ENCODE data around the gene NOX5.

DNA sequence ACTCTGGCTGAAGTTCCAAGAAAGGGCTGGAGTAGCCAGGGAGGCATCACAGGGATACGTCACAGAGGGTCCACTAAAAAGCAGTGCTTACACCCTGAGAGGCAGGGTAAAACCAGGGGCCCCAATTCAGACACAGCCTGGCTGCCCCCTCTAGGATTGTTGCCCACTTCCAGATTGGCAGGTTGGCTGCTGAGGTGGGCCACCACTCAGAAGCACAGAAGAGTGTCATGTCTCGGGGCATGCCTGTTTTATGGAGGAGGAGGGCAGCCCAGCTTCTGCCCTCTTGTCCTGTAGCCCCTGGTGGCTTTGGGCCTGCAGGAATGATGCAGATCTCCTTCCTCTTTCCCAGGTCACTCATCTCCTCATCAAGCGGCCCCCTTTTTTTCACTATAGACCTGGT is 24.0 kb downstream of the NOX5 start:
- TF ChIP-seq CTCF (conservative IDR thresholded peaks at IDR 0.05 in 1 of 2, IDR thresholded peaks at IDR 0.05 in 1 of 2; ENCODE audit: low read depth in 1 of 2, low read length in 2 of 2) (no peak), EZH2 (IDR thresholded peaks at IDR 0.05; ENCODE audit: low read length, missing control alignments) (no peak)
